B cell (primary cell): ENCODE results near the gene MARK4. TPM values are rescaled to one million over a fixed set of nuclear protein-coding genes. Genes with fewer than 3 reads are reported as not detected.

ENCODE experiments used
- ATAC-seq: fragments of 200-7000 bp; cut with Tn5 transposase; one replicate; pipeline ENCODE4 v1.10.0; 2021; ENCODE audit warnings: low read depth, mild to moderate bottlenecking, moderate number of reproducible peaks, moderate library complexity
- CTCF ChIA-PET: fragments of 350-600 bp; sonication (Branson Sonifier 250); formaldehyde crosslinking; loops from one replicate; lab custom pipeline; 2021; ENCODE audit warnings: antibody characterized with exemption, inconsistent platforms; lab: Charles Lee
- POLR2A ChIA-PET: fragments of 350-600 bp; sonication (Branson Sonifier 250); formaldehyde crosslinking; loops from one replicate; lab custom pipeline; 2021; ENCODE audit warnings: antibody characterized with exemption; lab: Charles Lee
- DNase-seq: peaks from one replicate; pipeline ENCODE4 v3.0.0; 2013
- H2AFZ ChIP-seq: 2 replicates; pipeline ENCODE4 v1.6.1; 2012; ENCODE audit warnings: mild to moderate bottlenecking, low read depth, low read length; ENCODE audit not compliant: insufficient read depth, poor library complexity, severe bottlenecking
- H3K27ac ChIP-seq, 2 donors: 1 replicate in 1 of 2; 2 replicates in 1 of 2; pipeline ENCODE4 v1.5.1; 2012 to 2013; ENCODE audit warnings: low read length in 2 of 2, mild to moderate bottlenecking in 2 of 2, moderate library complexity in 1 of 2
- H3K27me3 ChIP-seq, 4 experiments: fragments of 200-600 bp in 1 of 4; sonication (generic) in 1 of 4; replicated peaks in 1 of 4; 1 replicate in 2 of 4; 2 replicates in 2 of 4; pipeline versions ENCODE4 v1.6.1 to v1.7.0; 2013 to 2016; ENCODE audit warnings: low read length in 3 of 4, mild to moderate bottlenecking in 2 of 4, mixed read lengths in 1 of 4, moderate library complexity in 1 of 4; ENCODE audit not compliant: insufficient read depth in 4 of 4, control insufficient read depth in 3 of 4; ENCODE audit errors: control extremely low read depth in 1 of 4
- H3K36me3 ChIP-seq, 2 experiments: replicated peaks in 1 of 2; 1 replicate in 1 of 2; 2 replicates in 1 of 2; pipeline versions ENCODE4 v1.6.1 to v1.7.1; 2013; ENCODE audit warnings: low read length in 1 of 2; ENCODE audit not compliant: insufficient read depth in 2 of 2, control insufficient read depth in 1 of 2; ENCODE audit errors: control extremely low read depth in 1 of 2, extremely low read depth in 1 of 2
- H3K4me1 ChIP-seq, 2 donors: fragments of 200-600 bp in 1 of 2; sonication (generic) in 1 of 2; 1 replicate in 1 of 2; 2 replicates in 1 of 2; pipeline versions ENCODE4 v1.5.1 to v1.6.1; 2013 to 2017; ENCODE audit warnings: low read length in 2 of 2; ENCODE audit not compliant: control insufficient read depth in 2 of 2, insufficient read depth in 2 of 2
- H3K4me2 ChIP-seq: replicated peaks from 2 replicates; pipeline ENCODE3; 2012; ENCODE audit warnings: mild to moderate bottlenecking, low read depth, low read length; ENCODE audit not compliant: poor library complexity, severe bottlenecking
- H3K4me3 ChIP-seq, 5 experiments: fragments of 200-600 bp in 1 of 5; sonication (generic) in 1 of 5; 1 replicate in 3 of 5; 2 replicates in 2 of 5; pipeline versions ENCODE4 v1.5.1 to v1.7.0; 2011 to 2016; ENCODE audit warnings: low read length in 4 of 5, mild to moderate bottlenecking in 4 of 5, low read depth in 2 of 5, control low read depth in 1 of 5, moderate library complexity in 1 of 5; ENCODE audit not compliant: insufficient read depth in 1 of 5; ENCODE audit errors: control extremely low read depth in 1 of 5, extremely low read depth in 1 of 5
- H3K79me2 ChIP-seq: fragments of 200-600 bp; sonication (generic); one replicate; pipeline ENCODE4 v1.6.0; 2016; ENCODE audit warnings: low read length; ENCODE audit not compliant: control insufficient read depth, insufficient read depth
- H3K9ac ChIP-seq: fragments of 200-600 bp; sonication (generic); 2 replicates; pipeline ENCODE4 v1.6.1; 2017; ENCODE audit warnings: mild to moderate bottlenecking, low read length, moderate library complexity
- H3K9me3 ChIP-seq, 3 donors: one replicate each; pipeline versions ENCODE4 v1.6.1 to v1.7.1; 2013; ENCODE audit warnings: low read length in 2 of 3; ENCODE audit not compliant: control insufficient read depth in 2 of 3, insufficient read depth in 1 of 3; ENCODE audit errors: control extremely low read depth in 1 of 3
- H4K20me1 ChIP-seq: 2 replicates; pipeline ENCODE4 v1.6.0; 2012; ENCODE audit warnings: mild to moderate bottlenecking, low read length; ENCODE audit not compliant: insufficient read depth, control insufficient read depth, poor library complexity, severe bottlenecking
- H3K27ac Mint-ChIP-seq: one replicate; pipeline ENCODE4 v1.8.0; 2021; ENCODE audit warnings: mixed read lengths
- H3K27me3 Mint-ChIP-seq: one replicate; pipeline ENCODE4 v1.8.0; 2021; ENCODE audit warnings: mixed read lengths
- H3K4me1 Mint-ChIP-seq: one replicate; pipeline ENCODE4 v1.8.0; 2021; ENCODE audit warnings: mixed read lengths
- H3K4me3 Mint-ChIP-seq: one replicate; pipeline ENCODE4 v1.8.0; 2021; ENCODE audit warnings: mixed read lengths
- H3K9me3 Mint-ChIP-seq: one replicate; pipeline ENCODE4 v1.8.0; 2022; ENCODE audit warnings: mixed read lengths; ENCODE audit not compliant: insufficient read depth
- EZH2 ChIP-seq: IDR thresholded peaks from 2 replicates; pipeline ENCODE4 v1.6.1; 2012; ENCODE audit warnings: borderline replicate concordance, low read depth, mild to moderate bottlenecking, moderate library complexity, low read length; ENCODE audit not compliant: insufficient read depth, poor library complexity, severe bottlenecking
- WGBS: methylation state at CpG from one replicate; pipeline ENCODE4 v1.1.5; 2013; ENCODE audit warnings: missing lambda C conversion rate; ENCODE audit not compliant: insufficient coverage; 5-methylcytosine and 5-hydroxymethylcytosine counted together
- intact Hi-C: fragments of 100-400 bp; cut with micrococcal nuclease; formaldehyde crosslinking; loops from one replicate; pipeline ENCODE4 v1.10.0; 2022
- polyA plus RNA-seq: library from polyadenylated mRNA; depleted of rRNA; stranded (reverse); fragments of >200 nt; gene quantifications from 2 replicates; pipeline ENCODE4 v1.2.3, GENCODE V29; 2012
- total RNA-seq, 2 donors: library from RNA; stranded (reverse); fragments of 120-200 nt in 1 of 2; gene quantifications; 1 replicate in 1 of 2; 2 replicates in 1 of 2; pipeline versions ENCODE4 v1.2.3 to v1.2.4, GENCODE V29; 2013 to 2022
- TF ChIP-seq, protein P1 (sequence below): fragments of 200-600 bp; IDR thresholded peaks from one replicate; pipeline ENCODE4 v1.8.0; 2022; ENCODE audit warnings: antibody characterized with exemption, mild to moderate bottlenecking

The MARK4 gene
- total and polyA plus RNA-seq, 2 donors (not counting 1 experiment from before 2014, with no cell fraction given) = 13.5 to 36.2 TPM

DNA sequence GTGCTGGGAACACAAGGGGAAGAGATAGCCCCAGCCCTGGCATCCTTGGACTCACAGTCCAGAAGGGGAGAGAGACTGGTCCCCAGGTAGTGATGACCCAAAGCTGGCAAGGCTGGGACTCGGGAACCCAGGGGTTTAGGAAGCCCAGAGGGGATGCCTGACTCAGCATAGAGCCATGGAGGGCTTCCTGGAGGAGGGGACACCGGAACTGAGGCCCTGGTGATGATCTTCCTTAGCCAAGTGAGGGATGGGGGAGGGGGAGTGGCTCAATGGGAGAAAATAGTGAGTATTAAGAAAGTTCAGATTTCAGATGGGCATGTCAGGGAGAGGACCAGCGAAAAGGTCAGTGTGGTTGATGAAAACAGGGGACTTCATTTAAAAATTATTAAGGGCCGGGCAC, 32.6 kb upstream of the MARK4 start:
- CTCF ChIA-PET = no interaction called here
- no peak for TF ChIP-seq EZH2
- TF ChIP-seq, protein P1, sequence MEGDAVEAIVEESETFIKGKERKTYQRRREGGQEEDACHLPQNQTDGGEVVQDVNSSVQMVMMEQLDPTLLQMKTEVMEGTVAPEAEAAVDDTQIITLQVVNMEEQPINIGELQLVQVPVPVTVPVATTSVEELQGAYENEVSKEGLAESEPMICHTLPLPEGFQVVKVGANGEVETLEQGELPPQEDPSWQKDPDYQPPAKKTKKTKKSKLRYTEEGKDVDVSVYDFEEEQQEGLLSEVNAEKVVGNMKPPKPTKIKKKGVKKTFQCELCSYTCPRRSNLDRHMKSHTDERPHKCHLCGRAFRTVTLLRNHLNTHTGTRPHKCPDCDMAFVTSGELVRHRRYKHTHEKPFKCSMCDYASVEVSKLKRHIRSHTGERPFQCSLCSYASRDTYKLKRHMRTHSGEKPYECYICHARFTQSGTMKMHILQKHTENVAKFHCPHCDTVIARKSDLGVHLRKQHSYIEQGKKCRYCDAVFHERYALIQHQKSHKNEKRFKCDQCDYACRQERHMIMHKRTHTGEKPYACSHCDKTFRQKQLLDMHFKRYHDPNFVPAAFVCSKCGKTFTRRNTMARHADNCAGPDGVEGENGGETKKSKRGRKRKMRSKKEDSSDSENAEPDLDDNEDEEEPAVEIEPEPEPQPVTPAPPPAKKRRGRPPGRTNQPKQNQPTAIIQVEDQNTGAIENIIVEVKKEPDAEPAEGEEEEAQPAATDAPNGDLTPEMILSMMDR = no peak
- Histone ChIP-seq H3K27ac (no peak overlapping the region), H3K9ac (no peak overlapping the region), H3K36me3 (no peaks in the 10 kb centered on the region), H3K4me2 (no peak overlapping the region), H3K27me3 (peaks cover 0 to 33% (median 8%) of the 10 kb centered on the region in 4 experiments), H3K79me2 (no peaks in the 10 kb centered on the region), H3K4me3 (no peak overlapping the region), H3K4me1 (no peaks in the 10 kb centered on the region), H2AFZ (no peak overlapping the region), H3K9me3 (no peaks in the 10 kb centered on the region), H4K20me1 (no peaks in the 10 kb centered on the region)
- Mint-ChIP-seq H3K27me3 (peaks cover 35% of the 10 kb centered on the region), H3K27ac (no peak overlapping the region), H3K9me3 (no peaks in the 10 kb centered on the region), H3K4me1 (peaks cover 3% of the 10 kb centered on the region), H3K4me3 (no peak overlapping the region)
- POLR2A ChIA-PET = no interaction called here
- no peak for ATAC-seq
- intact Hi-C loops = no loop called here
- WGBS = 72% methylated on average over 4 of the region's 4 CpGs
- no peak for DNase-seq

DNA sequence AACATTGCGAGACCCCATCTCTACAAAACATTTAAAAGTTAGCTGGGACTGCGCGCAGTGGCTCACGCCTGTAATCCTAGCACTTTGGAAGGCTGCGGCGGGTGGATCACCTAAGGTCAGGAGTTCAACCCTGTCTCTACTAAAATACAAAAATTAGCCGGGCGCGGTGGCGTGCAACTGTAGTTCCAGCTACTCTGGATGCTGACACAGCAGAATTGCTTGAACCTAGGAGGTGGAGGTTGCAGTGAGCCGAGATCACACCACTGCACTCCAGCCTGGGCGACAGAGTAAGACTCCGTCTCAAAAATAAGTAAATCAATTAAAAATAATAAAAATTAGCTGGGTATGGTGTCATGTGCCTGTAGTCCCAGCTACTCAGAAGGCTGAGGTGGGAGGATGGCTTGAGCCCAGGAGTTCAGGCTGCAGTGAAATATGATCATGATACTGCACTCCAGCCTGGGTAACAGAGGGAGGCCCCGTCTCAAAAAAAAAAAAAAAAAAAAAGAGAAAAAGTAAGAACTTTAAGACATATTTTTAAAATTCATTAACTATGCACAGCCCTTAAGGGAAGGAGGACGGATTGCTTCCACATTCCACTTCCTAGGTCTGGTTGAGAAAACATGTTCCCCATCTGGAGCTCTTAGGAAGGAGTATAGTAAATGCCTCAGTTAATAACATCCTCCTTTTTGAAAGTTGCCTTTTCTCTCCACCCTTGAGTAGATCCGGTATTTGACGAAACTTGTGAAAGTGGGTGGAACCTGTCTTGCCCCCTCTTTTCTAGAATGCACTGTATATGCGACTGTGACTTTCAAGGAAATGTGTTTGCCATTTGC, 31.9 kb upstream of the MARK4 start:
- Histone ChIP-seq H3K36me3 (no peaks in the 10 kb centered on the region), H3K79me2 (no peaks in the 10 kb centered on the region), H4K20me1 (no peaks in the 10 kb centered on the region), H3K4me2 (no peak overlapping the region), H3K9ac (no peak overlapping the region), H2AFZ (no peak overlapping the region), H3K4me3 (no peak overlapping the region), H3K9me3 (no peaks in the 10 kb centered on the region), H3K27me3 (peaks cover 0 to 33% (median 8%) of the 10 kb centered on the region in 4 experiments), H3K4me1 (no peaks in the 10 kb centered on the region), H3K27ac (no peak overlapping the region)
- no peaks in the 10 kb centered on the region for H3K9me3 Mint-ChIP-seq
- intact Hi-C loops = no loop called here
- DNase-seq (no peak), ATAC-seq (no peak)
- POLR2A ChIA-PET = no interaction called here
- CTCF ChIA-PET = interaction anchor here (0.6 to 0.7 kb wide), 2 partner anchors 116 to 918 kb away, joined by 3 read pairs; no protein-coding TSS in a partner anchor
- WGBS = 100% methylated on average over 6 of the region's 18 CpGs
- peaks cover 3% of the 10 kb centered on the region for H3K4me1 Mint-ChIP-seq
- H3K27me3 Mint-ChIP-seq = peaks cover 32% of the 10 kb centered on the region
- H3K4me3 Mint-ChIP-seq = no peak overlapping the region
- TF ChIP-seq, protein P1 = no peak
- no peak for TF ChIP-seq EZH2
- no peak overlapping the region for H3K27ac Mint-ChIP-seq
